ACC112 (cell line): ENCODE results near the gene KCNG1.

Experiments used
- H2AFZ ChIP-seq: fragments of 200-600 bp; sonication (generic); one replicate; pipeline ENCODE4 v1.6.0; 2017; ENCODE audit warnings: antibody characterized with exemption, low read length; ENCODE audit not compliant: unreplicated experiment
- H3K27ac ChIP-seq: fragments of 200-600 bp; sonication (generic); 2 replicates; pipeline ENCODE4 v1.5.1; 2014; ENCODE audit warnings: low read depth, mild to moderate bottlenecking, antibody characterized with exemption, low read length, moderate library complexity
- H3K27me3 ChIP-seq: fragments of 200-600 bp; sonication (generic); 2 replicates; pipeline ENCODE4 v1.6.1; 2014; ENCODE audit warnings: mild to moderate bottlenecking, antibody characterized with exemption, low read length, moderate library complexity, mixed read lengths; ENCODE audit not compliant: insufficient read depth
- H3K36me3 ChIP-seq: fragments of 200-600 bp; sonication (generic); 2 replicates; pipeline ENCODE4 v1.6.1; 2016; ENCODE audit warnings: mild to moderate bottlenecking, antibody characterized with exemption, low read length, moderate library complexity, mixed read lengths; ENCODE audit not compliant: insufficient read depth
- H3K4me1 ChIP-seq: fragments of 200-600 bp; sonication (generic); one replicate; pipeline ENCODE4 v1.6.1; 2016; ENCODE audit warnings: low read length, mixed read lengths; ENCODE audit not compliant: insufficient read depth, unreplicated experiment, control insufficient read depth
- H3K4me3 ChIP-seq: fragments of 200-600 bp; sonication (generic); 2 replicates; pipeline ENCODE4 v1.5.1; 2014; ENCODE audit warnings: mild to moderate bottlenecking, low read depth, low read length
- H3K79me2 ChIP-seq: fragments of 200-600 bp; sonication (generic); one replicate; pipeline ENCODE4 v1.6.0; 2016; ENCODE audit warnings: low read length; ENCODE audit not compliant: control insufficient read depth, unreplicated experiment, insufficient read depth

Gene KCNG1

GRCh38 chr20:50999355-50999754, 23.6 kb downstream of the KCNG1 start:
- H3K4me3 ChIP-seq: no peak overlapping the region
- H3K27me3 ChIP-seq: no peaks in the 10 kb centered on the region
- no peaks in the 10 kb centered on the region for H3K36me3 ChIP-seq

GRCh38 chr20:50996901-50997865, 25.7 kb downstream of the KCNG1 start:
- H3K79me2 ChIP-seq: no peaks in the 10 kb centered on the region

More at GRCh38 chr20:50999355-50999754, 23.6 kb downstream of the KCNG1 start:
- no peak overlapping the region for H2AFZ ChIP-seq
- H3K79me2 ChIP-seq: no peaks in the 10 kb centered on the region
- H3K27ac ChIP-seq: no peak overlapping the region
- H3K4me1 ChIP-seq: peaks cover 7% of the 10 kb centered on the region

GRCh38 chr20:50995506-50995905, 27.4 kb downstream of the KCNG1 start:
- H3K79me2 ChIP-seq: no peaks in the 10 kb centered on the region
- peaks cover 7% of the 10 kb centered on the region for H3K4me1 ChIP-seq
- H3K27ac ChIP-seq: no peak overlapping the region
- H3K4me3 ChIP-seq: no peak overlapping the region
- no peak overlapping the region for H2AFZ ChIP-seq
- H3K36me3 ChIP-seq: no peaks in the 10 kb centered on the region
- H3K27me3 ChIP-seq: no peaks in the 10 kb centered on the region

More at GRCh38 chr20:50996901-50997865, 25.7 kb downstream of the KCNG1 start:
- Histone ChIP-seq H3K27ac (no peak overlapping the region), H2AFZ (no peak overlapping the region), H3K27me3 (no peaks in the 10 kb centered on the region), H3K4me1 (peaks cover 7% of the 10 kb centered on the region), H3K36me3 (no peaks in the 10 kb centered on the region), H3K4me3 (no peak overlapping the region)

DNA sequence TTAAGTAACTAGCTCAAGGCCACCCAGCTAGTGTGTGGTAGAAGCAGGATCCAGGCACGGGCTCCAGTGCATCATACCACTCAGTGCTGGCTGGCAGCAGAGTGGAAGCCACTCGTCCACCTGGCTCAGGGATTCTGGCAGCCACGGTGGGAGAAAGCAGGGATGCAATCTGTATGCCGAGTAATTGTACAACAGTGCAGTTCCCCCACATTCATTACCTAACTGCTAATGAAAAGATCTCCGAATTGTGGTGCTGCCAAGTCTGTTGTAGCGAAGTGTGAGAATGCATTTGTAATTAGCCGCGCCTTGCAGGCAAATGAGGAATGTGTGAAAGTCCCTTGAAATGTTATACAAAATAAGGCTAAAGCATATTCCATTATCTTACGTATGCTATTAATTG, 29.0 kb downstream of the KCNG1 start:
- Histone ChIP-seq H3K79me2 (no peaks in the 10 kb centered on the region), H2AFZ (no peak overlapping the region), H3K36me3 (no peaks in the 10 kb centered on the region), H3K27me3 (no peaks in the 10 kb centered on the region), H3K4me3 (no peak overlapping the region), H3K4me1 (peaks cover 7% of the 10 kb centered on the region), H3K27ac (no peak overlapping the region)

GRCh38 chr20:50992733-50993457, 30.0 kb downstream of the KCNG1 start:
- Histone ChIP-seq H3K27me3 (no peaks in the 10 kb centered on the region), H3K79me2 (no peaks in the 10 kb centered on the region), H3K4me3 (no peak overlapping the region), H2AFZ (no peak overlapping the region), H3K27ac (no peak overlapping the region), H3K4me1 (peaks cover 7% of the 10 kb centered on the region), H3K36me3 (no peaks in the 10 kb centered on the region)

DNA sequence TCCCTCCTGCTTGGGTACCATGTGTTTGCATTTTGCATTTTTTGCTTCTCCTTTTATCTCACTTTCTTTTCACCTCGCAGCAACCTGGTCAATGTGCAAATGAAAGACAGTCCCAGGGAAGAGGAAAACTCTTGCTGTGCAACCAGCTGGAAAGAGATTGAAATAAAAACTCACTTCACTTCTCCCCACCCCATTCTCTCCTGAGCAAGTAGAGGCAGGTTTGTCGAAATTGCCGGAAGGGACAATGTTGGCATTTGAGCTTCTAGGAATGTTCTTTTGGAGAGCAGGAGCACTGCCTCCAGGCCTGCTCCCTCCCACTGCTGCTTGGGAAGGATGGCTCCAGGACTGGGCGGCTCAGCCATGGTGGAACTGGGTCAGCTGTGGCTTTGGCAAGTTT, 30.6 kb downstream of the KCNG1 start:
- H3K27me3 ChIP-seq: no peaks in the 10 kb centered on the region
- H3K79me2 ChIP-seq: no peaks in the 10 kb centered on the region
- H3K4me3 ChIP-seq: no peak overlapping the region
- H3K4me1 ChIP-seq: peaks cover 7% of the 10 kb centered on the region
- no peaks in the 10 kb centered on the region for H3K36me3 ChIP-seq
- H2AFZ ChIP-seq: no peak overlapping the region
- no peak overlapping the region for H3K27ac ChIP-seq

- no peak overlapping the region for H3K27ac ChIP-seq
- no peak overlapping the region for H2AFZ ChIP-seq
- H3K79me2 ChIP-seq: no peaks in the 10 kb centered on the region
- no peaks in the 10 kb centered on the region for H3K27me3 ChIP-seq
- H3K36me3 ChIP-seq: no peaks in the 10 kb centered on the region
- H3K4me1 ChIP-seq: no peaks in the 10 kb centered on the region
- no peak overlapping the region for H3K4me3 ChIP-seq
Measured at GRCh38 chr20:50991076-50991475, 31.8 kb downstream of the KCNG1 start.

- Histone ChIP-seq H3K27ac (no peak overlapping the region), H3K4me1 (peaks cover 2% of the 10 kb centered on the region), H3K27me3 (no peaks in the 10 kb centered on the region), H3K4me3 (no peak overlapping the region), H3K36me3 (no peaks in the 10 kb centered on the region), H2AFZ (peak overlapping the region; percentile 61), H3K79me2 (no peaks in the 10 kb centered on the region)
Measured at GRCh38 chr20:50987493-50988210, 35.3 kb downstream of the KCNG1 start.

DNA sequence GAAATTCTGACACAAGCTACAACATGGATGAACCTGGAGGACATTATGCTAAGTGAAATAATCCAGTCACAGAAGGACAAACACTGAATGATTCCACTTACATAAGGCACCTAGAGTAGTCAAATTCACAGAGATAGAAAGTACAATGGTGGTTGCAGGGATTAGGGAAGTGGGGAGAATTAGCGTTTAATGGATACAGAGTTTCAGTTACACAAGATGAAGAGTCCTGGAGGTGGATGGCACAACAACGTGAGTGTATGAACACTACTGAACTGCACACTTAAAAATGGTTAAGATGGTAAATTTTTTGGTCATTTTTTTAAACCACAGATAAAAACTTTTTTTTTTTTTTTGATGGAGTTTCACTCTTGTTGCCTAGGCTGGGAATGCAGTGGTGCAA, 39.6 kb downstream of the KCNG1 start:
- Histone ChIP-seq H3K4me3 (no peak overlapping the region), H3K4me1 (peaks cover 30% of the 10 kb centered on the region), H2AFZ (no peak overlapping the region), H3K36me3 (no peaks in the 10 kb centered on the region), H3K27ac (no peak overlapping the region), H3K79me2 (no peaks in the 10 kb centered on the region), H3K27me3 (no peaks in the 10 kb centered on the region)

GRCh38 chr20:50982363-50982762, 40.5 kb downstream of the KCNG1 start:
- no peaks in the 10 kb centered on the region for H3K36me3 ChIP-seq
- H3K27me3 ChIP-seq: no peaks in the 10 kb centered on the region

More at GRCh38 chr20:50982363-50982762, 40.5 kb downstream of the KCNG1 start:
- H3K79me2 ChIP-seq: no peaks in the 10 kb centered on the region
- H3K4me3 ChIP-seq: no peak overlapping the region
- peak overlapping the region; percentile 43; the same call in 1 of the 2 replicates for H3K27ac ChIP-seq
- no peak overlapping the region for H2AFZ ChIP-seq
- peaks cover 30% of the 10 kb centered on the region for H3K4me1 ChIP-seq
